SK-N-SH (cell line): ENCODE results near the gene ONECUT1. TPM values are rescaled to one million over a fixed set of nuclear protein-coding genes. Genes with fewer than 3 reads are reported as not detected.

Experiments used
- CTCF ChIA-PET: fragments of 300-600, 350-600 bp; formaldehyde crosslinking; extraction: SDS; loops from one replicate; lab custom pipeline; 2021; lab: Yijun Ruan, JAX
- POLR2A ChIA-PET: fragments of 350-600 bp; sonication (Branson Sonifier 250); formaldehyde crosslinking; extraction: SDS; loops from one replicate; lab custom pipeline; 2020; ENCODE audit warnings: antibody characterized with exemption, inconsistent platforms; lab: Yijun Ruan, JAX
- DNase-seq: peaks from one replicate; pipeline ENCODE4 v3.0.0; 2012
- H2AFZ ChIP-seq: fragments of 200-600 bp; sonication (generic); 2 replicates; pipeline ENCODE4 v1.8.1; 2016; ENCODE audit warnings: antibody characterized with exemption, mild to moderate bottlenecking, low read depth
- H3F3A ChIP-seq: fragments of 200-600 bp; sonication (generic); replicated peaks from 2 replicates; pipeline ENCODE3; 2016; ENCODE audit warnings: antibody characterized with exemption, mild to moderate bottlenecking; ENCODE audit not compliant: insufficient read depth
- H3K27ac ChIP-seq, 2 experiments: fragments of 200-500 bp in 1 of 2; fragments of 200-600 bp in 1 of 2; sonication (Bioruptor generic) in 1 of 2; sonication (generic), shearing (Covaris generic) in 1 of 2; 2 replicates each; pipeline versions ENCODE4 v1.5.1 to v1.6.1; 2014 to 2016; ENCODE audit warnings: low read depth in 2 of 2, inconsistent platforms in 1 of 2, low read length in 1 of 2, mild to moderate bottlenecking in 1 of 2, mixed read lengths in 1 of 2
- H3K27me3 ChIP-seq: fragments of 200-600 bp; sonication (generic), shearing (Covaris generic); 2 replicates; pipeline ENCODE4 v1.6.1; 2016; ENCODE audit warnings: mixed run types; ENCODE audit not compliant: insufficient read depth
- H3K36me3 ChIP-seq, 2 experiments: fragments of 200-500 bp in 1 of 2; fragments of 200-600 bp in 1 of 2; sonication (Bioruptor generic) in 1 of 2; sonication (generic) in 1 of 2; replicated peaks in 1 of 2; 2 replicates each; pipeline versions ENCODE3 to v1.5.1; 2014 to 2016; ENCODE audit warnings: low read length in 1 of 2, mild to moderate bottlenecking in 1 of 2; ENCODE audit not compliant: insufficient read depth in 2 of 2, control insufficient read depth in 1 of 2
- H3K4me1 ChIP-seq, 2 experiments: fragments of 200-500 bp in 1 of 2; fragments of 200-600 bp in 1 of 2; sonication (Bioruptor generic) in 1 of 2; sonication (generic), shearing (Covaris generic) in 1 of 2; 2 replicates each; pipeline versions ENCODE4 v1.5.1 to v1.6.1; 2014 to 2016; ENCODE audit warnings: low read depth in 1 of 2, low read length in 1 of 2, mixed run types in 1 of 2; ENCODE audit not compliant: insufficient read depth in 2 of 2, control insufficient read depth in 1 of 2
- H3K4me2 ChIP-seq: fragments of 200-600 bp; sonication (generic), shearing (Covaris generic); 2 replicates; pipeline ENCODE4 v1.6.1; 2017; ENCODE audit warnings: mixed run types
- H3K4me3 ChIP-seq, 2 experiments: fragments of 200-500 bp in 1 of 2; fragments of 200-600 bp in 1 of 2; sonication (Bioruptor generic) in 1 of 2; sonication (generic), shearing (Covaris generic) in 1 of 2; 2 replicates each; pipeline versions ENCODE4 v1.5.1 to v1.8.1; 2014 to 2016; ENCODE audit warnings: low read depth in 2 of 2, inconsistent platforms in 1 of 2, low read length in 1 of 2, mild to moderate bottlenecking in 1 of 2, mixed read lengths in 1 of 2, moderate library complexity in 1 of 2
- H3K79me2 ChIP-seq: fragments of 200-600 bp; sonication (generic); 2 replicates; pipeline ENCODE4 v1.8.1; 2017; ENCODE audit warnings: mild to moderate bottlenecking; ENCODE audit not compliant: insufficient read depth
- H3K9ac ChIP-seq: fragments of 200-600 bp; sonication (generic); 2 replicates; pipeline ENCODE4 v1.6.1; 2017; ENCODE audit warnings: mixed run types
- H3K9me2 ChIP-seq: fragments of 200-600 bp; sonication (generic); 2 replicates; pipeline ENCODE4 v1.6.1; 2017; ENCODE audit warnings: mixed run types
- H3K9me3 ChIP-seq: fragments of 200-600 bp; sonication (generic); 2 replicates; pipeline ENCODE4 v1.6.1; 2017; ENCODE audit warnings: mixed run types, mild to moderate bottlenecking, moderate library complexity
- H4K20me1 ChIP-seq: fragments of 200-600 bp; sonication (generic); 2 replicates; pipeline ENCODE4 v1.6.1; 2017; ENCODE audit warnings: mild to moderate bottlenecking, mixed run types; ENCODE audit not compliant: insufficient read depth
- CTCF ChIP-seq: fragments of 200-600 bp; sonication (generic); IDR thresholded peaks from 2 replicates; pipeline ENCODE4 v1.6.1; 2017; ENCODE audit warnings: antibody characterized with exemption, mild to moderate bottlenecking, moderate library complexity
- EP300 ChIP-seq, 2 experiments: IDR thresholded peaks; 2 replicates each; pipeline versions ENCODE4 v1.4.0 to v1.6.1; 2012; ENCODE audit warnings: borderline replicate concordance in 1 of 2, low read depth in 1 of 2, low read length in 1 of 2
- EZH2phosphoT487 ChIP-seq: fragments of 200-600 bp; sonication (generic); IDR thresholded peaks from 2 replicates; pipeline ENCODE4 v1.6.1; 2017; ENCODE audit warnings: low read depth, mixed run types, mild to moderate bottlenecking, antibody characterized with exemption, moderate library complexity, borderline replicate concordance
- FOSL2 ChIP-seq: IDR thresholded peaks from 2 replicates; pipeline ENCODE4 v1.4.0; 2012; ENCODE audit warnings: low read depth, mild to moderate bottlenecking, moderate library complexity, borderline replicate concordance
- FOXM1 ChIP-seq: IDR thresholded peaks from 2 replicates; pipeline ENCODE4 v1.4.0; 2012; ENCODE audit warnings: low read depth, mild to moderate bottlenecking
- GABPA ChIP-seq: IDR thresholded peaks from 2 replicates; pipeline ENCODE4 v1.4.0; 2012; ENCODE audit warnings: low read depth, mild to moderate bottlenecking
- IRF3 ChIP-seq: fragments of 150-350 bp; IDR thresholded peaks from 2 replicates; pipeline ENCODE4 v1.6.1; 2016; ENCODE audit warnings: mild to moderate bottlenecking, low read depth, low read length
- MXI1 ChIP-seq: IDR thresholded peaks from 2 replicates; pipeline ENCODE4 v1.6.1; 2012; ENCODE audit warnings: mild to moderate bottlenecking, low read depth, low read length, improper control_type of control experiment
- NFIC ChIP-seq: IDR thresholded peaks from 2 replicates; pipeline ENCODE4 v1.4.0; 2012; ENCODE audit warnings: borderline replicate concordance
- RCOR1 ChIP-seq: fragments of 150-350 bp; IDR thresholded peaks from 2 replicates; pipeline ENCODE4 v1.6.1; 2017; ENCODE audit warnings: antibody characterized with exemption, low read length
- RFX5 ChIP-seq: IDR thresholded peaks from 2 replicates; pipeline ENCODE4 v1.6.1; 2012; ENCODE audit warnings: mild to moderate bottlenecking, improper control_type of control experiment, low read length
- RXRA ChIP-seq: IDR thresholded peaks from 2 replicates; pipeline ENCODE4 v1.4.0; 2012; ENCODE audit warnings: low read depth, mild to moderate bottlenecking, borderline replicate concordance
- SIN3A ChIP-seq: IDR thresholded peaks from 2 replicates; pipeline ENCODE4 v1.6.1; 2012; ENCODE audit warnings: low read depth, mild to moderate bottlenecking, low read length, moderate library complexity, borderline replicate concordance
- SMC3 ChIP-seq: IDR thresholded peaks from 2 replicates; pipeline ENCODE4 v1.6.1; 2012; ENCODE audit warnings: low read depth, low read length, improper control_type of control experiment
- TAF1 ChIP-seq: IDR thresholded peaks from 2 replicates; pipeline ENCODE4 v1.6.1; 2012; ENCODE audit warnings: low read depth, mild to moderate bottlenecking, low read length, moderate library complexity, borderline replicate concordance
- TEAD4 ChIP-seq: IDR thresholded peaks from 2 replicates; pipeline ENCODE4 v1.4.0; 2012; ENCODE audit warnings: mild to moderate bottlenecking, borderline replicate concordance; ENCODE audit not compliant: insufficient read depth
- WGBS: methylation state at CpG from one replicate; pipeline ENCODE4 v1.1.6; 2017; ENCODE audit warnings: low lambda C conversion rate; 5-methylcytosine and 5-hydroxymethylcytosine counted together
- polyA plus RNA-seq, 3 experiments: library from polyadenylated mRNA; depleted of rRNA; stranded (reverse); fragments of >200 nt; gene quantifications; 2 replicates each; pipeline ENCODE4 v1.2.3, GENCODE V29; 2012
- TF ChIP-seq, protein P1 (sequence below): IDR thresholded peaks from 2 replicates; pipeline ENCODE4 v1.4.0; 2012; ENCODE audit warnings: low read depth, borderline replicate concordance
- TF ChIP-seq, protein P2 (sequence below): fragments of 150-350 bp; IDR thresholded peaks from 2 replicates; pipeline ENCODE4 v1.6.1; 2017; ENCODE audit warnings: antibody characterized with exemption, low read length, low read depth, borderline replicate concordance

Gene ONECUT1
- polyA plus RNA-seq, 1 of the 3 experiments (the other 2 are of a cell fraction), result not detected

GRCh38 chr15:52803467-52804306 is 13.6 kb upstream of the ONECUT1 start:
- no peak overlapping the region for H3K9ac ChIP-seq
- no peaks in the 10 kb centered on the region for H3K9me2 ChIP-seq
- peak overlapping the region; percentile 44; the same call in 1 of the 2 replicates for H3K4me2 ChIP-seq
- H4K20me1 ChIP-seq, result no peaks in the 10 kb centered on the region
- no peak for TF ChIP-seq TAF1
- TF ChIP-seq FOSL2, result no peak
- TF ChIP-seq EZH2phosphoT487, result no peak
- no peak for TF ChIP-seq RCOR1
- TF ChIP-seq, protein P1, sequence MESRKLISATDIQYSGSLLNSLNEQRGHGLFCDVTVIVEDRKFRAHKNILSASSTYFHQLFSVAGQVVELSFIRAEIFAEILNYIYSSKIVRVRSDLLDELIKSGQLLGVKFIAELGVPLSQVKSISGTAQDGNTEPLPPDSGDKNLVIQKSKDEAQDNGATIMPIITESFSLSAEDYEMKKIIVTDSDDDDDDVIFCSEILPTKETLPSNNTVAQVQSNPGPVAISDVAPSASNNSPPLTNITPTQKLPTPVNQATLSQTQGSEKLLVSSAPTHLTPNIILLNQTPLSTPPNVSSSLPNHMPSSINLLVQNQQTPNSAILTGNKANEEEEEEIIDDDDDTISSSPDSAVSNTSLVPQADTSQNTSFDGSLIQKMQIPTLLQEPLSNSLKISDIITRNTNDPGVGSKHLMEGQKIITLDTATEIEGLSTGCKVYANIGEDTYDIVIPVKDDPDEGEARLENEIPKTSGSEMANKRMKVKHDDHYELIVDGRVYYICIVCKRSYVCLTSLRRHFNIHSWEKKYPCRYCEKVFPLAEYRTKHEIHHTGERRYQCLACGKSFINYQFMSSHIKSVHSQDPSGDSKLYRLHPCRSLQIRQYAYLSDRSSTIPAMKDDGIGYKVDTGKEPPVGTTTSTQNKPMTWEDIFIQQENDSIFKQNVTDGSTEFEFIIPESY, result no peak
- no peak for TF ChIP-seq MXI1
- no peak for TF ChIP-seq SMC3
- no peak for TF ChIP-seq GABPA
- no peak for TF ChIP-seq IRF3
- TF ChIP-seq NFIC, result no peak
- no peak for TF ChIP-seq FOXM1
- TF ChIP-seq SIN3A, result no peak
- TF ChIP-seq RXRA, result no peak
- TF ChIP-seq CTCF, result no peak
- TF ChIP-seq, protein P2, sequence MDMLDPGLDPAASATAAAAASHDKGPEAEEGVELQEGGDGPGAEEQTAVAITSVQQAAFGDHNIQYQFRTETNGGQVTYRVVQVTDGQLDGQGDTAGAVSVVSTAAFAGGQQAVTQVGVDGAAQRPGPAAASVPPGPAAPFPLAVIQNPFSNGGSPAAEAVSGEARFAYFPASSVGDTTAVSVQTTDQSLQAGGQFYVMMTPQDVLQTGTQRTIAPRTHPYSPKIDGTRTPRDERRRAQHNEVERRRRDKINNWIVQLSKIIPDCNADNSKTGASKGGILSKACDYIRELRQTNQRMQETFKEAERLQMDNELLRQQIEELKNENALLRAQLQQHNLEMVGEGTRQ, result no peak
- TF ChIP-seq RFX5, result no peak
- TF ChIP-seq TEAD4, result no peak
- no peak for TF ChIP-seq EP300 (IDR thresholded peaks at IDR 0.05; ENCODE audit: borderline replicate concordance in 1 of 2, low read depth in 1 of 2, low read length in 1 of 2)
- H3K27ac ChIP-seq, result no peak overlapping the region
- peaks cover 84% of the 10 kb centered on the region for H3K27me3 ChIP-seq
- no peaks in the 10 kb centered on the region for H3F3A ChIP-seq
- H3K4me1 ChIP-seq, result no peaks in the 10 kb centered on the region; a peak in 2 of 4 replicates
- no peaks in the 10 kb centered on the region for H3K9me3 ChIP-seq
- H2AFZ ChIP-seq, result no peak overlapping the region
- no peaks in the 10 kb centered on the region for H3K36me3 ChIP-seq
- CTCF ChIA-PET, result interaction anchor here (1.3 to 1.6 kb wide), 2 partner anchors 10 to 20 kb away, joined by 3 to 4 read pairs; no protein-coding TSS in a partner anchor
- H3K79me2 ChIP-seq, result no peaks in the 10 kb centered on the region
- POLR2A ChIA-PET, result no interaction called here
- no peak for DNase-seq
- 23% methylated on average over 29 of the region's 49 CpGs for whole genome bisulfite sequencing
- H3K4me3 ChIP-seq, result no peak overlapping the region
